GM21515 (cell line): ENCODE measurements around the gene CCDC197.

Experiments used
- ATAC-seq: cut with Tn5 transposase; IDR thresholded peaks from one replicate; pipeline ENCODE4 v1.9.1; 2021; ENCODE audit not compliant: unreplicated experiment

Gene CCDC197

DNA sequence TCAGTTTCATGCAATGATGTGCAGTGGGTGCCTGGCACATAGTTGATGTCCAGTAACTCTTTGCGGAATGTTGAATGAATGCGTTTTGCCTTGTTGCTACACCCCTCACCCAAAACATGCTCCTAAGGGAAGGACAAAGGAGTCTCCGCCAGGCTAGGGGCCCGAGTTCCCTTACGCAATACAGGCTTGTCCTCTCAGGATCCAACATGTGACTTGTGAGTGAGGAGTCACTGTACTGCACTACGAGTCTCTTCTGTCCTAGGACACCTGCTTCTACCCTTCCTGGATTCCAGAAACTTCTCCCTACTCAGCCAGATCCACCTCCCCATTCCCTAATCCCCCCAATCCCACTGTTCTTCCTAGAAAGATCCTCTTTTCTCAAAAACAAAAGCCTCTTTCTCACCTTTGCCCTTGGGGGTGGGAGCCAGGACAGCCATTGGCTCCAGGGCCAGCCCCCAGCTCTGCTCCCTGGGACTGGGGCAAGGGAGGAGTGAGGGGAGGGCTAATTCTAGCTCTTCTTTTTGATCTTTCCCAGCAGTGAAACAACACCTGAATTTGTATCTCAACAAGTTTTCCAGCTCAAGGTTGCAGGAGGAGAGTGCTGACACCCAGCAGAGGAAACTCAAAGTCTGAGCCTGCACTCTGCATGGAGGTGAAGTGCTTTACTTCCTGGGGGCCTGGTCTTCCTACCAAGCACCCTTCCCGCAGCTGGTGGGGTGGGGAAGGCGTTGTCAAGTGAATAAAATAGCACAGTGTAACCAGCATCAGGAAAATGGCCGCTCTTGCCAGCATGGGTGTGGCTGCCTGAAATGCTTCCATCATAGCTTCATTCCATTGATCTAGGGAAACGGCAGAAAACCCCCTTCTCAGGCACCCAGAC, 25.7 kb downstream of the CCDC197 start:
- ATAC-seq = no peak

DNA sequence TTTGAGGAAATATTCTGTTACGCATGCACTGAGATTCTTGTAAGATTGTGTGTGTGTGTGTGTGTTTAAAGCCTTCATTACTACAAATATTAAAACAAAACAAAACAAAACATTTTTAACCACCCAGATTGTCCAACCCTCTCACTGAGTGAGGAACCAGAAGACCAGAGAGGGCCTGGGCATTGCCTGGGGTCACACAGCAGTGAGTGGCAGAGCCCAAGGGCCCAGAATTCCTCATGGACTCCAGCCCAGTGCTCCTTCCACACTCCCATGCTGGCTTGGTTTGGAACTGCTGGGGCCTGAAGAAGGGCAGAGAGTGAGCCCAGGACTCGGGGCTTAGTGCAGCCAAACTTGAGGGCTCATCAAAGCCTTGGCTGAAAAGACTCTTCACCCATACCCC, 27.4 kb downstream of the CCDC197 start:
- ATAC-seq = no peak

DNA sequence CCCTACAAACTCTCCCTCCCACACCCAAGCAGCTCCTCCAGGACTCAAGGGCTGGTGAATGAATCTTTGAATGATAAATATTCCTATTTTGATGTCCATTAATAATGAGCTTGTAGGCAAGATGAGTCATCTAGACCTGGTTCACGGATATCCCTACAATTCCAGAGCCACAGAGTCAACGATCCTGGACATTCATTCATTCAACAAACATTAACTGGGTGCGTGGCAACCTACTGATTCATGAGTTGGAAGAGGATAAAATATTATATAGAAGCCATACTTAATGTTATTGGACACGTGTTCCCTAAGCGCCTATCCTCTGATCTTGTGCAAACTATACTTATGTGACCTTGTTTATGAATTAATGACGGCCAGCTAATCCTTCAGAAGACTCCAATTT, 28.6 kb downstream of the CCDC197 start:
- no peak for ATAC-seq

DNA sequence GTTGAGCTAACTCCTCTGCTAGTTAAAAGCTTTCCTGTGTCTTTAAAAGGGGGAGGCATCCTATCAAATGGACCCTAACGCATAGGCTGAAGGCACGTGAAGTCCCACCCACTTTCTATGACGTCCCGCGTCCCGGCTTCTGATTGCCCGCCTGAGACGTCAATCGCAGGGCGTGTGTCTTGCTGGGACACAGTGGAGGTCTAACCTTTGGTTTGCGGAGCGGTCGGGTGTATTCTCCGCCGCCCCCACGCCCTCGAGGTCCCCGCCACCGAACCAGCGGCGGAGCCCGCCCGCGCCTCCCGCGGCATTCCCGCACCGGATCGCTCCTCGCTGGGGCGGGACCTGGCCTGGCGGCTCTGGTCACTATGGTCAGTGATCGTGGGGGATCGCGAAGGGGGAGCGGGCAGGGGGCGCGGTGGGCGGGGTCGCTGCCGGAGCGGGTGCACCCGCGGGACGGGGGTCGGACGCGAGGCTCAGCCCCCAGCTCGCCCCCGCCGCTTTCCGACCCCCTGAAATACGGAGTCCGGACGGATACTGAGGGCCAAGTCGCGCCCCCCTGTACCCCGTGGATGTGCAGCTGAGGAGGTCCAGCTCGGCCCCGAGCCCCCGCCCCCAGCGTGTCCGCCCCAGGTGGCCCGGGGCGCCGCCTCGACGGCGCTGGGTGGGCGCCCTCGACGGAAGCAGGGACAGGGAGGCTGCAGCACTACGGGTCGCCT, 29.2 kb downstream of the CCDC197 start, which contains the start of gene OTUB2:
Gene OTUB2, plus strand, starts transcription at position 168 of the 716 bp plus-strand sequence. Its CDS starts 198 bp downstream, at position 366.
- ATAC-seq = peak; percentile 99

DNA sequence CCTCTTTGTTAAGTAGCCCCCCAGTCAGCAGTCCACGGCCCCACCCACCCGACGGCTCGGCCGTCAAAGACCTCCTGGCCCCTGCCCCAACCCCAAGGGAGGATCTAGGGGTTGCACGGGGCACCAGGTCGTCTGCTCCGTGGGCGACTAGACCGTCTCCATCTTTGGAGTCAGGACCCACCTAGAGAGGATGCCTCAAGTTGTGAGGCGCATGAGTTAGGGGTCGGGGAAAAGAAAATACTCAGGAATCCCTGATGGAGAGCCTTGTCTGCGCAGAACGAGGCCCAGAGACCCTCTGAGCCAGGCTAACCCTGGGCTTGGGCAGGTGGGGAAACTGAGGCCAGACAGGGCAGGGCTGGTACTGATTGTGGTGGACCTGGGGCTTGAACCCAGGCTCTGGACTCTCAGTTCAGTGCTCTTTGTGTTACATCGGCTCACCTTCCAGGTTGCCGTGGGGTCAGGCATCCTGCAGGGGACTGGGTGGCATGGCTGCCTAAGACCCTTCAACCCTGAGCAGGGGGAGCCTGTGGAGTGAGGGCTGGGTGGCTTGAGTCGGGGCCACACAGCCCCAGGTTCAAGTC, 29.9 kb downstream of the CCDC197 start:
- no peak for ATAC-seq

DNA sequence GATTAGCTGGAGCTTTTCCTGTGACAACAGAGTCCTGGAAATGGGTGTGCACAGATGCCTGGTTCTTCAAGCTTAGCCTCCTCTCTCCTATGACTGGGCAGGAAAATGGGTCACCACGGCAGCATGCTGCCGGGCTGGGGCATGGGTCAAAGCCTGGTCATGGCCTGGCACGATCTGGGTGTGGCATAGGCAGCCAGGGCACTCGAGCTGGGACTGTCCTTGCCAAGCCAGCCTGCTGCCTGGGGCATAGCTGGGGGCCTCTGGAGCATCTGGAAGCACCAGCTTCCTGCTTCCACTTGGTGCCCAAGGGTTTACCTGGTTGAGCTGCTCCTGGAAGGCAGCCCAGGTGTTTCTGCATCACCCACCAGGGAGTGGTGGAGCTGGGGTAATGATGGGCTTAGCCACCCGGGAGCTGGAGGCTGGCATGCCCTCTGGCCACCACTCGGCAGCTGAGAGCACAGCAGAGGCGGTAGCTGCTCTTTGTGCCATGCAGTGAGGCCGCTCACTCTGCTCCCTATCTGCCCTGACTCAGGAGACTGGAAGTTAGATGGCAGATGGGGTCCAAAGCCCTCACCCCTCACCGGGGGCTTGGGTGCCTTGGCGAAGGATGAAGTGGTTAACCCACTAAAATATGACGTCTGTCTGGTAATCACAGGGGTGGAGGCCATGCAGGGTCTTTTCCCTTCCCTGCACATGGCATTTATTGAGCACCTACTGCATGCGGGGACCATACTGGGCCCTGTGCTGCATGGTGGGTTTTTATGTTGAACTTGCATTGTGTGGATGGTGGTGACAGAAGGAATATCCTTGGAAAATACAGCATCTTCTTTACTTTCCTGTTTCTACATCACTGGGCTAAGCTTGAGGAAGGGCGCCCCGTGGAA, 30.7 kb downstream of the CCDC197 start:
- no peak for ATAC-seq

DNA sequence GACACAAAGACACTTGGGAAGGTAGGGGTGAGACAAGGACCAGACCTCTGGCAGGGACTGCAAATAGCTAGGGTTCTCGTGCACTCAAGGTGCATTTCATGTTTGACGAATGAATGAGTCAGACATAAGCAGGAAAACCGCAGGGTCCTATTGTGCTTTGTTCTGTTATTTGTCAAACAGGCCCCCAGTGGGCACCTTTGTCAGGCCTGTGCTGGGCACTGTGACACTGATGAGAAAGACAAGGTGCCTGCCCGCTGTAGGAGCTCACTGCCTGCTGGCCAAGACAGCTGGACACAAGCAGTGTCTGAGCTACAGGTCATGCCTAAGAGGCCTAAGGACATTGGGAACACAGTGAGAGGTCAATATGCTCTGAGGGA, 31.3 kb downstream of the CCDC197 start:
- no peak for ATAC-seq

DNA sequence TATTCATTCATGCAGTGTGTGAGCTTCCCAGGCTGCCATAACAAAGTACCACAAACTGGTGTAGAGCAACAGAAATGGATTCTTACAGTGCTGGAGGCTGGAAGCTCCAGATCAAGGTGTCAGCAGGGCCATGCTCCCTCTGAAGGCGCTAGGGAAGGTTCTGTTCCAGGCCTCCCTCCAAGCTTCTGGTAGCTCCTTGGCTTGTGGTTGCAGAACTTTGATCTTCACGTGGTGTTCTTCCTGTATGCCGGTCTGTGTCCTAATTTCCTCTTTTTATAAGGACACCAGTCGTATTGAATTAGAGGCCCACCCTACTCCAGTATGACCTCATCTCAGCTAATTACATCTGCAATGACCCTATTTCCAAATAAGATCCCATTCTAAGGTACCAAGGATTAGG, 32.2 kb downstream of the CCDC197 start:
- ATAC-seq = no peak

DNA sequence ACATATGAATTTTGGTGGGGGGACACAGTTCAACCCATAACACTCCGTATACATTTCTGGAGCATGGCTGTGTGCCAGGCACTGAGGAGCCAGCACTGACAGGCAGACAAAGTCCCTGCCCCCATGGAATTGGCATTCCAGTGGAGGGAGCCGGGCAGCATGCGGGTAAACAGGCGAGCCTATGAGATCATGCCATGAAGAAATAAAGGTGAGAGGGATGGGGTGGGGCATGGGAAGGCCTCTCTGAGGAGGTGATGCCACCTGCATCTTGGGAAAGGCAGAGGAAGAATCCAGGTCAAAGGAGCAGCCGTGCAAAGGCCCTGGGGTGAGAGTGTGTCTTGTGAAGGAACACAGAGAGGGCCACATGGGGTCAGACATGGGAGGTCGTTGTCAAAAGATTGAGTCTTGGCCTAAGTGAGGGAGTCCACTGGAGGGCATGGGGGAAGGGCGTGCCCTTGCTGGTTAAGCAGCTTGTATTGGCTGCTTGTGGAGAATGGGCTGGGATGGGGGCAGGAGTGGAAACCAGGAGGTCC, 32.6 kb downstream of the CCDC197 start:
- ATAC-seq = no peak

DNA sequence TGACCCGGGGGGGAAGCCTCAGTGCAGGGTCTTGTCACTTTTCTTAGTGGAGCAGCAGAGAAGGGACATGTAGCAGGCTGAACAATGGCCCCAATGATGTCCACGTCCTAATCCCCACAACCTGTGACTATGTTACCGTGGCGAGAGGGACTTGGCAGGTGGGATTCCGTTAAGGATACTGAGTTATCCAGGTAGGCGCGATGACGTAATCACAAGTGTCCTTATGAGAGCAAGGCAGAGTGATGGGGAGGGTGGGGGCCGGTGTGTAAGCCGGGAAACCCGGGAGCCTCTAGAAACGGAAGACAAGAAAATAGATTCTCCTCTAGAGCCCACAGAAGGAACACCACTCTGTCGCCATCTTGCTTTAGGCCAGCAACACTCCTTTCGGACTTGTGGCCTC, 33.5 kb downstream of the CCDC197 start:
- ATAC-seq = no peak

DNA sequence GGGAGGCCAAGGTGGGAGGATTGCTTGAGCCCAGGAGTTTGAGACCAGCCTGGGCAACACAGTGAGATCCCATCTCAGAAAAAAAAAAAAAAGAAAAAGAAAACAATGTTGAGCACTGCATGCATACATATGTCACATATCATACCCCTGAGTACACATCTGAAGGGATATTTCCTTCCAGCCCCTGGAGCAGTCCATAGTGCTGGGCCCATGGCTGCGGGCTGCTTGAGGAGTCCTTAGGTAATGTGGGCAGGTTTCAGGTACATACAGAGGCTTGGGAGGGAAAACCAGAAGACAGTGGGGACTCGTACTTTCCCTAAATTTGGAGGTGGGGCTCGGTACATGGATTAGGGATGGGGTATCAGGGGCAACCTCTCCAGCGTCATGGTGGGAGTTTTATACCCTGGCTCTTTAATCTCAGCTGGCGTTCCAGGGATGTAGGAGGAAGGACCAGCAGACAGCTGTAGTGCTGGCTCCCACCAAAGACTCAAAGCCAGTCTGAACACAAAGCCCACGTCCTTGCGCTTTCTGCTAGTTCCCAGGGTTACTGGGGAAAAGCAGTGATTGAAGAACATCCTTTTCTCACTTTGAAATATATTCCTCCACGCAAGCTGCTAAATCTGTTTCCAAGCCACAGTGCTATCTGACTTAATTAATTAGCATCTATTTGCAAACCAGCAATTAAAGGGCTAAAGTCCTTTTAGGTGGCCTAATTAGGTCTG, 34.2 kb downstream of the CCDC197 start:
- no peak for ATAC-seq

DNA sequence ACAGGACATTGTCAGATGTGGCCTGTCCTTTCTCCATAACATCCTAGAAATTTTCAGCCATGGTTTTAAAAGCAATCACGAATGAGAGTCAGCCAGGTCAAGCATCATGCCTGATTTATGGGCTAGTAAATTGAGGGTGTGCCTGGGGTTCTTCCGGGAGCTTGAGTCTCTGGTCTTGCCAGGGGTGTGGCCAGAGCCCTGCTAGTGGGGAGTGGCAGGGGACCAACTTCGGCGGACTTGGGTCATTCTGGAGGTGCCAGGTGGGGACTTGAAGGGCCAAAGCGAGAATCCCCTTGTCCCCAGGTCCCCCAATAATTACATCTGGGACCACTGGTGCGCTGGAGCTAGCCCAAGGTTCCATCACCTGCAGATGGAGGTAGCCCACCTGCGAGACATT, 34.8 kb downstream of the CCDC197 start:
- ATAC-seq = no peak

DNA sequence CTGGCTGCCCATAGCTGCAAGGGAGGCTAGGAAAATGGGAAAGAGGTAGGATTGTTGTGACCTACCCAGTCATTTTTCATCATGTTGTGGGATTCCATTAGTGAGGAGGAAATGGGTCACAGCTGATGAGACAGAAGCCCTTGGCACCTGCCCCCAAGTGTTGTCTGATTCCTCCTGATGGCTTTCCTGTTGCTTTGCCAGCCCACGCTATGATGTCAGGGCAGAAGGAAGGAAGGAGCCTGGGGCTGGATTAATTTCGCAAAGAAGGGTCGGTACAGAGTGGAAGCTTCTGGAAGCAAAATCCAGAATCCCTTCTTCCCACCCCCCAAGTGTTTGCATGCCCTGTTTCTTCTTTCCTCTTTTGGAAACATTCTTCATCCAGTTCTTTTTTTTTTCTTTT, 37.8 kb downstream of the CCDC197 start:
- ATAC-seq = no peak

DNA sequence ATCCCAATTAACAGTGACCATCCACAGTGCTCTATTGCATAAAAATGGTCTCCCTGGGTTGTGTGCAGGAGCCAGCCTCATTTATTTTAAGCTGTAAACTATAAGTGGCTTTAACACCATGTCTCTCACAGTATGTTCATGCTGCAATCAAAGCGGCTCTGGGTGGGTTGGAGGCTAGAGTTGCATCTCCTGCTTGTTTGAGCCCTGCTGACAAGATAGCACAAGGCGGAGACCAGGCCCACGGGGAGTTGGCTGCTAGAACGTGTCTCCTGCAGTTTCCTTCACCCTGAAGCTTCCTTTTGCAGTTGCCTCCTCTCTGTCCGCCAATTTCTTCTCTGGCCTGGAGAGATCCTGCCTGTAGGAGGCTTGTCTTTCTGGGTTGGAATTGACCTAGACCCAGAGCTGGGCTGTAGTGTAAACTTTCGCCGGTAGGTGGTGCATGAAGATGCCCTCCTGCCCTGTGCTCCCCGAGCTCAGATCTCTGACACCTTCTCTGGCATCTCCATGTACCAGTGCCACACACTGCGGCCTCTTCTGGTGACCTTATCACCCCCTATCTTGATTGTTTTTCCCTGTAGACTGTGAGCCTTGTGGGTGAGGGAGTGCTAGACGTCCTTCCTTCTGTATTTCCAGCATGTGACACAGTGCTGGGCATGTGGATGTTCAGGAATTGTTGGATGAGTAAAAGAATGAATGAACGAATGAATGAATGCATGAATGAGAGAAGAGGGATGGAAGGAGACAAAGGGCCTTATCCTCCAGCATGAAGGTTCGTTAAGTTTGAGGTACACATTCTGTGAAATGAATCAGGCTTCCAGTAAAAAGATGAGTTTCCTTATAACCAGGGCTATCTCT, 39.4 kb downstream of the CCDC197 start:
- peak; percentile 83 for ATAC-seq

DNA sequence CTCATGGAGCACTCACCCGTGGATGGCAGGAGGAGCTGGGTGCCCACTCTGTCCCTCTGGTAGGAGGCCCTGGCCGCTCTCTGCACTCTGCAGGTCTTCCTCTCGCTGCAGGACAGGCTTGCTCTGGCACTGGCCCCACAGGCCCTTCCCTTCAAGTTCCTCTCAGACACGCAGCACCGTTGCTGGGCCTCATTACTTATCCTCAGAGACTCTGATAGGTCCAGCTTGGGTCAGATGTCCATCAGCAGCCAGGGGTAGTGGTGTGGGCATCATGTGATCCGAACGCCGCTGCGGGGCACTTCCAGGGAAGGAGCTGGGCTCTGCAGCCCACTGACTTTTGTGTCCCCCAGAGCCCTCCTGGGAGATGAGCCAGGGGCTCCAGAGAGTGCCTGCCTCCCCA, 40.9 kb downstream of the CCDC197 start:
- ATAC-seq = no peak

DNA sequence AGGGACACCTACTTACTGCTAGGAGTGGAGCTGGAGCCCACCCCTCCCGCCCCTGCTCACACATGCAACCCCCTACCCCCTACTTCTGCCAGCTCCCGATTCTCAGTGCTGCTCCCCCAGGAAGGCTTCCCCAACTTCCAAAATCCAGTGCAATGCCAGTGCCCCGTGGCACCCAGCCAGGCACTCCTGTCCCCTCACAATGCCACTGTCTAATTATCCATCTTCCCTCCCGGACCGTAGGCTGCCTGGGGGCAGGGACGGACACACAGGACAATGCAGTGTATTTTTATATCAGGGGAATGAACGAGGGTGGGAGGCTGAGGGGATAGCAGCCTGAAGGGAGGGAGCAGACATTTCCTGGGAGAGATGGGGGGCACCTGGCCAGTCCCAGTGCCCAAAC, 41.4 kb downstream of the CCDC197 start:
- no peak for ATAC-seq

DNA sequence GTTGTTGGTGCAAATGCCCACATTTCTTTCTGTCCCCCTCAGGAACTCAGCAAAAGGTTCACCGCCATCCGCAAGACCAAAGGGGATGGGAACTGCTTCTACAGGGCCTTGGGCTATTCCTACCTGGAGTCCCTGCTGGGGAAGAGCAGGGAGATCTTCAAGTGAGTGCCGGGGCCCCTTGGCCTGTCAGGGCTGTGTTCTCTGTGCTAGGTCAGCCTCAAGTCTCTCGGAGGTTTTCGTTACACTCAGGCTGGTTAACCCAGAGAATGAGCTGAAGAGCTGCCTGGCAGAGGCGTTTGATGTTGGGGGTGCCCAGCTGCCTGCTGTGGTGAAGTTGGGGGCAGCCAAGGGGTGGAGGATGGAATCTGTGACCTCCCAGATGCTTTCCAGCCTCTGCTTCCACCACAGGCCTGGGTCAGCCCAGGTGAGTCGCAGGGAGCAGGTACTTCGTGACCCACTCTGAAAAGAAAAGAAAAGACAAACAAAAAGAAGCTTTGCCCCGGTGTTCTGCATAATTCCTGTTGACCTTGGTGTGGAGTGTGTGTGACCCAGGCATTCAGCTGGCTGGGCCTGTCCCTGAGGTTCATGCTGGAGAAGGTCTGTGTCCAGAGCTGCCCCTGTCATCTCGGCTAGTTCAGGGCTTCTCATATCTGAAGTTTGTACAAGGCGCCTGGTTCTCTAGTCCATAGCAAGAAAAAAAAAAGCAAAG, 42.0 kb downstream of the CCDC197 start:
- no peak for ATAC-seq

DNA sequence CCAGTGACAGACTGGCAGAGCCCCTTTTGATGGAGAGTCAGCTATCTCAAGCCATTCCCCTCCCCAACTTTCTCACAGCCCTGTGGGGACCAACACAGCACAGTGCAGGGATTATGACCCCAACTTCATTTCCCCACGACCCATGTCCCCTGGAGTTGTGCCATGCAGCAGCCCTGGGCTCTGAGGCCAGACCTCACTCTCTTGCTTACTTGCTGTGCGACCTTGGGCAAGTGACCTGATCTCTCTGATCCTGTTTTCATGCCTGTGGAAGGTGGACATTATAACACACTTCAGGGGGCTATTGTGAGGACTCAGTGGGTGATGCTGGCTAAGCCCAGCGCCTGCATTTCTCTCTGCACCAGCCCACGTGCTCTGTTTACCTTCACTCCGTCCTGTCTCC, 43.1 kb downstream of the CCDC197 start:
- ATAC-seq = no peak

DNA sequence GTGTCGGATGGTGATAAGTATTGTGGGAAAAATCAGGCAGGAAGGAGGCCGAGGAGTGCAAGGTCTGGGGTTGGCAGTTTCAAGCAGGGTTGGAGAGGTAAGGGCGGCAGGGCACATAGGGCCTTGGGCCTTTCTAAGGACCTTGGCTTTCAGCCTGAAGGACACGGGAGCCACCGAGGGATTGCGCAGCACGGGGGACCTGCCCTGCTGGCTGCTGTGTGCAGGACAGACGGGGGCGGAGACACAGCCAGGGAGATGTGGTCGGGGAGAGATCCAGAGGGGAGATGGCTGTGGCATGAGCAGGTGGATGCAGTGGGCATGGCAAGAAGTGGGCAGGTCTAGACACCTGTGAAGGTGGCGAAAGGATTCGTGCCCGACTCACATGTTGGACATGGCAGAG, 43.7 kb downstream of the CCDC197 start:
- ATAC-seq = no peak
